ENCODE data around the gene OR6T1.

Gene OR6T1, protein sequence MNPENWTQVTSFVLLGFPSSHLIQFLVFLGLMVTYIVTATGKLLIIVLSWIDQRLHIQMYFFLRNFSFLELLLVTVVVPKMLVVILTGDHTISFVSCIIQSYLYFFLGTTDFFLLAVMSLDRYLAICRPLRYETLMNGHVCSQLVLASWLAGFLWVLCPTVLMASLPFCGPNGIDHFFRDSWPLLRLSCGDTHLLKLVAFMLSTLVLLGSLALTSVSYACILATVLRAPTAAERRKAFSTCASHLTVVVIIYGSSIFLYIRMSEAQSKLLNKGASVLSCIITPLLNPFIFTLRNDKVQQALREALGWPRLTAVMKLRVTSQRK

DNA sequence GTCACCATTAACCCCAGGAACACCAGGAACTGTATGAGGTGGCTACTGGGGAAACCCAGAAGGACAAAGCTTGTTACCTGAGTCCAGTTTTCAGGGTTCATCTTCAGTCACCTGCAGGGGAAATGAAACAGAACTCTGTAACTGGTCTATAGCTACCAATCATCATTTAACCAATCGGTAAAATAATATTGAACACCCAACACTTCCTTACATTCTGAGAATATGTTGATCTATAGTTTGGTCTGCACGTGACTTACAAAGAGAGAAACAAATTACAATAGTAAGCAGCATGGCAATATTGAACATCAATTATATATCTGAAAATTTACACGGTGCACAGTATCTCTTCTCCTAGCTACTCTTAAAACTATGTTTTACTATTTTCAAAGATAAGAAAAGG is at the start of gene OR6T1:
Gene OR6T1, minus strand, starts transcription at position 101 of the 400 bp plus-strand sequence. Its CDS starts 0 bp downstream, at position 101.
- Histone ChIP-seq H3K27ac (ENCODE audit: low read length) (no peak within 1 kb of the TSS), H3K27me3 (ENCODE audit: insufficient read depth, low read length) (no peaks in the 10 kb centered on the region), H3K36me3 (ENCODE audit: insufficient read depth, low read depth, low read length) (no peaks in the 10 kb centered on the region), H3K9ac (ENCODE audit: low read depth, low read length) (no peak within 1 kb of the TSS), H3K4me1 (ENCODE audit: insufficient read depth, low read length) (no peaks in the 10 kb centered on the region), H3K4me3 (ENCODE audit: low read length) (no peak within 1 kb of the TSS), H3K9me3 (ENCODE audit: insufficient read depth, low read depth, low read length) (no peaks in the 10 kb centered on the region)

DNA sequence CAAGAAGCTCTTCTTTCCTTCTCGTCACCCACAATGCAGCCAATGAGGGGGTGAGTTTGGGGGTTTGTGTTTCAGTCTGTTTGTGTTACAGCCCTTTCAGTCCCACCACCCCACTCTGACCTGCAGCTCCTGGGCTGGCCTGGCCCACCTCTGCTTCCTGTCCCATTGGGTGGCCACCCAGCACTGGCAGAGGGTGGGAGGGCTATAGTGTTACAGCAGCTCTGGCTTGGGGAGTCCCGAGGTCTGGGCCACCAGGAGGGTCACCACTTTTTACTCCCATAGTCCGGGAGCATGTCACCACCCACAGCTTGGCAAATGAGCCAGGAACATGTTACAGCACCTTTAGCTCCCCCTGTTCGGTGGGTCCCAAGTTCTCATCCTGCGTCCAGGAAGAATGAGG is 35.7 kb upstream of the OR6T1 start:
- H3K4me1 ChIP-seq (ENCODE audit: insufficient read depth, low read length), result no peaks in the 10 kb centered on the region; the same call in 1 of the 2 replicates
- peaks cover 3% of the 10 kb centered on the region; the same call in 1 of the 2 replicates for H3K9me3 ChIP-seq (ENCODE audit: insufficient read depth, low read depth, low read length)
- H3K27ac ChIP-seq (ENCODE audit: low read length), result no peak overlapping the region
- H3K36me3 ChIP-seq (ENCODE audit: insufficient read depth, low read depth, low read length), result no peaks in the 10 kb centered on the region
- no peaks in the 10 kb centered on the region for H3K27me3 ChIP-seq (ENCODE audit: insufficient read depth, low read length)
- H3K9ac ChIP-seq (ENCODE audit: low read depth, low read length), result no peak overlapping the region
- no peak overlapping the region for H3K4me3 ChIP-seq (ENCODE audit: low read length)

DNA sequence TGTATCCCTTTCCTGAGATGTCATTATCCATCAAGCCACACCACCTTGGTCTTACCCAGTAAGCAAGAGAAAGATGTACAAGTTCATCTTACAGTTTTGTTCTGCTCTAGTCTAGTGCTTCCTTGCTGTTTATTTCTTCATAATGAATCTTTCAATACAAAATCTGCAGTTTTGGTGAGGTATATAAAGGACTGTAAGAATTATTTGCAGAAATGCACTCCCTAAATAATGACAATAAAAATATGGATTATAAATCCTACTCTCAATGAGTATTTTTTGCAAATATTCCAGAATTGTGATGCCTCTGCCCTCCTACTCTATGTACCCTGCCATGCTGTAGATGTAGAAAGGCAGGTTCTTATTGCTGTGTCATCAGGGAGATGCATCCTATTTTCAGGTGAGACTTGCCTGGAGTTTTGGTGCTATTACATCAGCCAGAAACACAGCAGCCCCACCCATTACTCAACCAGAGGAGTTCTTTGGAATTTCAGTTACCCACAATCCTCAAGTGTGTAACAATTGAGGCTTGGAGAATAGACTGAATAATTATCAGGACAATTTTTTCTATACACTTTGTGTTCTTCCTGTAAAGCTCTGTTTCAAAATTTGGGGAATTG is 34.2 kb upstream of the OR6T1 start, which contains the start of gene OR10S1:
Gene OR10S1, minus strand, starts transcription at position 51 of the 617 bp plus-strand sequence. CDS start 117 bp downstream, outside the sequence.
- no peak within 1 kb of the TSS for H3K4me3 ChIP-seq (ENCODE audit: low read length)
- H3K9me3 ChIP-seq (ENCODE audit: insufficient read depth, low read depth, low read length), result peaks cover 3% of the 10 kb centered on the region; the same call in 1 of the 2 replicates
- H3K9ac ChIP-seq (ENCODE audit: low read depth, low read length), result no peak within 1 kb of the TSS
- no peak within 1 kb of the TSS for H3K27ac ChIP-seq (ENCODE audit: low read length)
- H3K27me3 ChIP-seq (ENCODE audit: insufficient read depth, low read length), result no peaks in the 10 kb centered on the region
- no peaks in the 10 kb centered on the region; the same call in 1 of the 2 replicates for H3K4me1 ChIP-seq (ENCODE audit: insufficient read depth, low read length)
- no peaks in the 10 kb centered on the region for H3K36me3 ChIP-seq (ENCODE audit: insufficient read depth, low read depth, low read length)

DNA sequence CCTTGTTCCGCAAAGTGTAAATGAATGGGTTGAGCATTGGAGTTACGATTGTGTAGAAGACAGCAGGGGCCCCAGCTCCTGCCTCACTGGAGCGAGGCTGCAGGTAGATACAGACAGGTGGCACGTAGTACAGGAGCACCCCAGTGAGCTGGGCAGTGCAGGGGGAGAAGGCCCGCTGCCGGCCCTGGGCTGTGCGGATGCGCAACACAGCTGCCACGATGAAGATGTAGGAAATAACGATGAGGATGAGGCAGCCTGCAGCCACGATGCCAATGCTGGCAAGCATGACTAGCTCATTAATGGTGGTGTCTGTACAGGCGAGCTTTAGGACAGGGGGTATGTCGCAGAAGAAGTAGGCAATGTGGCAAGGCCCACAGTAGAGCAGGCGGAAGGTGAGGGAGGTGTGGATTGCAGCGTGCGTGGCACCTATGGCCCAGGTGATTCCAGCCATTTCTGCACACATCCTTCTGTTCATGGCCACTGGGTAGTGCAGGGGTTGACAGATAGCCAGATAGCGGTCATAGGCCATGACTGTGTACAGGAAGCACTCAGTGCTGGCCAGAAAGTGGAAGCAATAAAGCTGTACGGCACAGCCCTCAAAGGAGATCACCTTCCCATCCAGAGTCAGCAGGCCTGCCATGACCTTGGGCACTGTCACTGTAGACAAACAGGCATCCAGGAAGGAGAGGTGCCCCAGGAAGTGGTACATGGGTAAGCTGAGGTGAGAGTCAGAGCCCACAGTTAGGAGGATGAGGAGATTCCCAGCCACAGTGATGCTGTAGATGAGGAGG is 33.3 kb upstream of the OR6T1 start:
- H3K27me3 ChIP-seq (ENCODE audit: insufficient read depth, low read length), result no peaks in the 10 kb centered on the region
- H3K36me3 ChIP-seq (ENCODE audit: insufficient read depth, low read depth, low read length), result no peaks in the 10 kb centered on the region
- no peaks in the 10 kb centered on the region for H3K9me3 ChIP-seq (ENCODE audit: insufficient read depth, low read depth, low read length)
- H3K9ac ChIP-seq (ENCODE audit: low read depth, low read length), result no peak overlapping the region
- H3K4me3 ChIP-seq (ENCODE audit: low read length), result no peak overlapping the region
- no peaks in the 10 kb centered on the region; the same call in 1 of the 2 replicates for H3K4me1 ChIP-seq (ENCODE audit: insufficient read depth, low read length)
- no peak overlapping the region for H3K27ac ChIP-seq (ENCODE audit: low read length)

DNA sequence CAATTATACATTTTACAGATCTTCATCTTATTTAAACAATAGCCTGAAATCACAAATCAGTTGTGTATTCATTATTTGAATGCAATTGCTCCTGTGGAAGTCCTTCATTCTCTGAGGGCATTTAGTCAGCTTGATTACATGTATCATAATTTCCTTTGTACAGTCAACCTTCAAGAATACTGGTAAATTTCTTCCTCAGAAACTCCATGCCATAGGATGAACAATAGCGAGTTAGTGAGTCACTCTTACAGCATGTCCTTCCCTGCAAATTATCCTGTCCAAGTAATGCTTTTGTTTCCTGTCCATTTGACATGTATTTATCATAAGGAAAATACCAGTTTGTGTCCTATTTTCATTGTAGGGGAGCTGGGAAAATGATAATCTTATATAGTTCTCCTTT is 30.2 kb upstream of the OR6T1 start:
- Histone ChIP-seq H3K4me3 (ENCODE audit: low read length) (no peak overlapping the region), H3K36me3 (ENCODE audit: insufficient read depth, low read depth, low read length) (no peaks in the 10 kb centered on the region), H3K27ac (ENCODE audit: low read length) (no peak overlapping the region), H3K4me1 (ENCODE audit: insufficient read depth, low read length) (no peaks in the 10 kb centered on the region), H3K9me3 (ENCODE audit: insufficient read depth, low read depth, low read length) (no peaks in the 10 kb centered on the region), H3K9ac (ENCODE audit: low read depth, low read length) (no peak overlapping the region), H3K27me3 (ENCODE audit: insufficient read depth, low read length) (no peaks in the 10 kb centered on the region)

DNA sequence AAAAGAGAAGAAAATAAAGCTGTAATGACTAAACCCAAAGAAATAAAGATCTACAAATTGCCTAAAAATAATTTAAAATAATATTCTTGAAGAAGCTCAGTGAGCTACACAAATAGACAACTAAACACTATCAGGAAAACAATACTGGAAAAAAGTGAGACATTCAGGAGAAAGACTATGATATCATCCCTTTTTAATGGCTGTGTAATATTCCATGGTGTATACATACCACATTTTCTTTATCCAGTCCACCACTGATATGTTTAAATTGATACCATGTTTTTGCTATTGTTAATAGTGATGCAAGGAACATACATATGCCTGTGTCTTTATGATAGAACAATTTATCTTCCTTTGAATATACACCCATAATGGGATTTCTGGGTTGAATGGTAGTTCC is 13.1 kb upstream of the OR6T1 start:
- Histone ChIP-seq H3K4me1 (ENCODE audit: insufficient read depth, low read length) (no peaks in the 10 kb centered on the region), H3K9ac (ENCODE audit: low read depth, low read length) (no peak overlapping the region), H3K36me3 (ENCODE audit: insufficient read depth, low read depth, low read length) (no peaks in the 10 kb centered on the region), H3K27me3 (ENCODE audit: insufficient read depth, low read length) (no peaks in the 10 kb centered on the region), H3K9me3 (ENCODE audit: insufficient read depth, low read depth, low read length) (peaks cover 5% of the 10 kb centered on the region; the same call in 1 of the 2 replicates), H3K27ac (ENCODE audit: low read length) (no peak overlapping the region), H3K4me3 (ENCODE audit: low read length) (no peak overlapping the region)

DNA sequence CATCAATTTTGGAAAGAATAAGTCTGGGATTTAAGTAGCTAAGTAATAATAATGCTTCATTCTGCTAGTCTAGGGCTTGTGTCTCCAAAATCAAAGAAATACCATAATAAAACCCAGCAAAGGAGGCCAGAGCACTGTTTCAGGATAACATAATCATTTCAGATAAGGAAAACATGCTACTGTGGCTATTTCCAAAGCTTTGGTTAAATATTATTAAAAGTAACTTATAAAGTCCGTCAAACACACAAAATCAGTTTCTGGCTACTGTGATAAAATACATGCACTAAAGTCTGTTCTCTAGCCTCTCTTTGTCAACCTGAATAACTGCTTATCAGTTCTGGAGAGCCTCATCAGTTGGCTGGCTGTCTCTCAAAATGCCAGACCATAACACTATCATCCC is 1.5 kb upstream of the OR6T1 start:
- Histone ChIP-seq H3K27ac (ENCODE audit: low read length) (no peak overlapping the region), H3K4me3 (ENCODE audit: low read length) (no peak overlapping the region), H3K36me3 (ENCODE audit: insufficient read depth, low read depth, low read length) (no peaks in the 10 kb centered on the region), H3K27me3 (ENCODE audit: insufficient read depth, low read length) (no peaks in the 10 kb centered on the region), H3K9me3 (ENCODE audit: insufficient read depth, low read depth, low read length) (no peaks in the 10 kb centered on the region), H3K9ac (ENCODE audit: low read depth, low read length) (no peak overlapping the region), H3K4me1 (ENCODE audit: insufficient read depth, low read length) (no peaks in the 10 kb centered on the region)

DNA sequence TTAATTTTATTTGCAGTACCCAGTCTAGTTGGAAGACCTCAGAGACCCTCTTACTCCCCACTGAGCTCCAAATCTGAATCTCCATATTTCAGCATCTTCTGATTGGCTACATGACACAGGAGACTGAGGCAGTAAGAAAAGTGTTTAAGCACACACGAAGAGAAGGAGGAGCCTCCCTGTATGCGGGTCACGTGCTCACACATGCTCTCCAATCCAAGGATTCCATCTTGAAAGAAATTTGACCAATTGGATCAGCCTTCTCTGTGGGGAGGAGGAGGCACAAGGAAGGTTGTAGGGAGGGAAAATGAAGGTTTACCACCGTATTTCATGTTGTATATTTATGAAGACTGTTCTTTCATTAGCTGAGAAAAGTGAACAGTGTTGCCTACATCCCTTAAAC is 1.2 kb downstream of the OR6T1 start:
- no peak overlapping the region for H3K4me3 ChIP-seq (ENCODE audit: low read length)
- H3K27me3 ChIP-seq (ENCODE audit: insufficient read depth, low read length), result no peaks in the 10 kb centered on the region
- no peaks in the 10 kb centered on the region for H3K36me3 ChIP-seq (ENCODE audit: insufficient read depth, low read depth, low read length)
- no peaks in the 10 kb centered on the region for H3K4me1 ChIP-seq (ENCODE audit: insufficient read depth, low read length)
- H3K9me3 ChIP-seq (ENCODE audit: insufficient read depth, low read depth, low read length), result no peaks in the 10 kb centered on the region
- H3K9ac ChIP-seq (ENCODE audit: low read depth, low read length), result no peak overlapping the region
- no peak overlapping the region for H3K27ac ChIP-seq (ENCODE audit: low read length)

DNA sequence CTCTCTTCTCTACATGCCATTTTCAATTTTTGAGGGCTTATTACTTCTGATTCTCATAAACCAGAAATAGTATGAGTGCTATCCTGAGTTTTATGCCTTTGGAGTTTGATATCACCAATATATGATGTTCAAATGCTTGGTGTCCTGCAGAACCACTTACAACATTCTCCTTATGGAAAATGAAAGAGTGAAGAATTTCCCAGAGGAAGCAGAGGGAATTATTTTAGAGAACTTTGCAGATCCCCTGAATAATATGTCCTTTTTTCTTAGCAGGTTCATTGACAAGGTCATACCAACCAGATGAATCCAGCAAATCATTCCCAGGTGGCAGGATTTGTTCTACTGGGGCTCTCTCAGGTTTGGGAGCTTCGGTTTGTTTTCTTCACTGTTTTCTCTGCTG is 4.3 kb downstream of the OR6T1 start, which contains the start of gene OR4D5:
Gene OR4D5, plus strand, starts transcription at position 301 of the 400 bp plus-strand sequence. Its CDS starts 0 bp downstream, at position 301.
- Histone ChIP-seq H3K9me3 (ENCODE audit: insufficient read depth, low read depth, low read length) (no peaks in the 10 kb centered on the region), H3K27ac (ENCODE audit: low read length) (no peak within 1 kb of the TSS), H3K4me1 (ENCODE audit: insufficient read depth, low read length) (no peaks in the 10 kb centered on the region), H3K9ac (ENCODE audit: low read depth, low read length) (no peak within 1 kb of the TSS), H3K27me3 (ENCODE audit: insufficient read depth, low read length) (no peaks in the 10 kb centered on the region), H3K36me3 (ENCODE audit: insufficient read depth, low read depth, low read length) (no peaks in the 10 kb centered on the region), H3K4me3 (ENCODE audit: low read length) (no peak within 1 kb of the TSS)

DNA sequence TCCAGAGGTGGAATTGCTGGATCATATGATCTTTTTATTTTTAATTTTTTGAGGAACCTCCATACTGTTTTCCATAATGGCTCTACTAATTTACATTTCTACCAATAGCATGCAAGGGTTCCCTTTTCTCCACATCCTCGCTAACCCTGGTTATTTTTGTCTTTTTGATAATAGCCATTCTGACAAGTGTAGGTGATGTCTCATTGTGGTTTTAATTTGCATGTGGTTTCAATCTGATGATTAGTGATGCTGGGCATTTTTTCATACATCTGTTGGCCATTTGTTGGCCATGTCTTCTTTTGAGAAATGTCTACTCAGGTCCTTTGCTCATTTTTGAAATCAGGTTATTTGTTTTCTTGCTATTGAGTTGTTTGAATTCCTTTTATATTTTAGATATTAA is 19.6 kb downstream of the OR6T1 start:
- Histone ChIP-seq H3K4me3 (ENCODE audit: low read length) (no peak overlapping the region), H3K27me3 (ENCODE audit: insufficient read depth, low read length) (no peaks in the 10 kb centered on the region), H3K27ac (ENCODE audit: low read length) (no peak overlapping the region), H3K36me3 (ENCODE audit: insufficient read depth, low read depth, low read length) (no peaks in the 10 kb centered on the region), H3K9me3 (ENCODE audit: insufficient read depth, low read depth, low read length) (no peaks in the 10 kb centered on the region), H3K4me1 (ENCODE audit: insufficient read depth, low read length) (no peaks in the 10 kb centered on the region), H3K9ac (ENCODE audit: low read depth, low read length) (no peak overlapping the region)

DNA sequence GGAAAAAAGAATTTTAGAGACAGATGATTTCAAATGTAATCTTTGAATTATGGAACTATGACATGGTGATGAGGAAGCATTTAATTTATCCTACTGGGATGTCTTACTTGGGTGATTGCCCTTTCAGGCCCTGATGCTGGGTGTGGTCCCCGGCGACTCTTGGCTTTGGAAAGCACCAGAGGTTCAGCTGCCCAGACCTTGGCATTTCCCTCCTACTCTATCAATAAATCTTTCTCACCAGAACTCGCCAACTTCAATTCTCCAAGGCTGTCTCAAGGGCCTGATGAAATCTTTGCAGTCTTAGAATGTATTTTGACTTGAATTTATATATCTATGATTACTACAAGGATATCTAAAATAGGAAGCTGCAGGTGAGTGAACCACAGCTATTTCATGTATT is 22.7 kb downstream of the OR6T1 start:
- Histone ChIP-seq H3K4me1 (ENCODE audit: insufficient read depth, low read length) (no peaks in the 10 kb centered on the region), H3K4me3 (ENCODE audit: low read length) (no peak overlapping the region), H3K27me3 (ENCODE audit: insufficient read depth, low read length) (no peaks in the 10 kb centered on the region), H3K9ac (ENCODE audit: low read depth, low read length) (no peak overlapping the region), H3K36me3 (ENCODE audit: insufficient read depth, low read depth, low read length) (no peaks in the 10 kb centered on the region), H3K9me3 (ENCODE audit: insufficient read depth, low read depth, low read length) (no peaks in the 10 kb centered on the region), H3K27ac (ENCODE audit: low read length) (no peak overlapping the region)

Data from iPS-20b (cell line).